GM18517 (cell line): ENCODE results near the gene DACT3.

ENCODE experiments used
- ATAC-seq: cut with Tn5 transposase; IDR thresholded peaks from one replicate; pipeline ENCODE4 v1.9.1; 2021; ENCODE audit warnings: mild to moderate bottlenecking, moderate library complexity; ENCODE audit not compliant: unreplicated experiment

The DACT3 gene

GRCh38 chr19:46614114-46614722 lies 46.8 kb downstream of the DACT3 start:
- no peak for ATAC-seq

GRCh38 chr19:46613525-46613924 lies 47.5 kb downstream of the DACT3 start:
- ATAC-seq = no peak

GRCh38 chr19:46611776-46612175 lies 49.2 kb downstream of the DACT3 start:
- no peak for ATAC-seq

- no peak for ATAC-seq
Measured at GRCh38 chr19:46610851-46611770, 49.9 kb downstream of the DACT3 start.

GRCh38 chr19:46610413-46610775 lies 50.6 kb downstream of the DACT3 start:
- no peak for ATAC-seq

GRCh38 chr19:46609511-46610412 lies 51.2 kb downstream of the DACT3 start:
- ATAC-seq = no peak

GRCh38 chr19:46608581-46609345 lies 52.2 kb downstream of the DACT3 start:
- ATAC-seq = no peak

- no peak for ATAC-seq
Measured at GRCh38 chr19:46608178-46608577, 52.8 kb downstream of the DACT3 start.

GRCh38 chr19:46607448-46607841 lies 53.5 kb downstream of the DACT3 start:
- ATAC-seq = no peak

- no peak for ATAC-seq
Measured at GRCh38 chr19:46606681-46607447, 54.1 kb downstream of the DACT3 start.

GRCh38 chr19:46606019-46606418 lies 55.0 kb downstream of the DACT3 start:
- no peak for ATAC-seq

- no peak for ATAC-seq
Measured at GRCh38 chr19:46605356-46605821, 55.6 kb downstream of the DACT3 start.

GRCh38 chr19:46604781-46605355 lies 56.1 kb downstream of the DACT3 start:
- no peak for ATAC-seq

GRCh38 chr19:46603752-46604231 lies 57.2 kb downstream of the DACT3 start:
- ATAC-seq = no peak

GRCh38 chr19:46603195-46603637 lies 57.8 kb downstream of the DACT3 start:
- no peak for ATAC-seq

- ATAC-seq = no peak
Measured at GRCh38 chr19:46602392-46603194, 58.4 kb downstream of the DACT3 start.

GRCh38 chr19:46601318-46602224 lies 59.4 kb downstream of the DACT3 start, which contains the start of gene CALM3:
Gene CALM3 (plus strand): TSS chr19:46601330. CDS start chr19:46601435, 105 bp downstream.
- ATAC-seq = no peak
